Immature natural killer cell (primary cell): ENCODE data around the gene SIRPG. TPM values are rescaled to one million over a fixed set of nuclear protein-coding genes. Genes with fewer than 3 reads are reported as not detected.
"Not testable (repeated sequence)": the region's sequence is repeated elsewhere in the genome, so short reads cannot be mapped to it uniquely, and the experiment has no call there.

Experiments
- DNase-seq, 3 donors: peaks; one replicate each; pipeline ENCODE4 v3.0.0; 2022; ENCODE audit warnings: mixed read lengths in 1 of 3
- H3K27ac Mint-ChIP-seq, 6 donors: one replicate each; pipeline ENCODE4 v1.8.0; 2020; ENCODE audit warnings: mixed read lengths in 6 of 6, mild to moderate bottlenecking in 5 of 6, inconsistent platforms in 4 of 6, moderate library complexity in 3 of 6
- H3K27me3 Mint-ChIP-seq, 3 donors: one replicate each; pipeline ENCODE4 v1.8.0; 2020 to 2021; ENCODE audit warnings: low read depth in 3 of 3, mild to moderate bottlenecking in 3 of 3, mixed read lengths in 3 of 3, moderate library complexity in 3 of 3, inconsistent platforms in 1 of 3
- H3K36me3 Mint-ChIP-seq, 3 donors: one replicate each; pipeline ENCODE4 v1.8.0; 2020; ENCODE audit warnings: mixed read lengths in 3 of 3, inconsistent platforms in 2 of 3, mild to moderate bottlenecking in 2 of 3
- H3K4me1 Mint-ChIP-seq, 2 donors: one replicate each; pipeline ENCODE4 v1.8.0; 2020; ENCODE audit warnings: inconsistent platforms in 2 of 2, mild to moderate bottlenecking in 2 of 2, mixed read lengths in 2 of 2, moderate library complexity in 1 of 2
- H3K4me3 Mint-ChIP-seq, 5 donors: one replicate each; pipeline ENCODE4 v1.8.0; 2020; ENCODE audit warnings: mild to moderate bottlenecking in 5 of 5, mixed read lengths in 5 of 5, inconsistent platforms in 3 of 5, moderate library complexity in 3 of 5
- H3K9me3 Mint-ChIP-seq, 6 donors: one replicate each; pipeline ENCODE4 v1.8.0; 2020; ENCODE audit warnings: mild to moderate bottlenecking in 6 of 6, mixed read lengths in 6 of 6, inconsistent platforms in 4 of 6, moderate library complexity in 3 of 6
- polyA plus RNA-seq, 3 donors: library from polyadenylated mRNA; unstranded; fragments of 300-500 nt; fragmentation: Illumina TruSeq; gene quantifications; one replicate each; pipeline ENCODE4 v1.2.3, GENCODE V29; 2021

The SIRPG gene
- polyA plus RNA-seq, 3 donors from 2014 or later: 5.5 to 14.7 (median 6.3) TPM

DNA sequence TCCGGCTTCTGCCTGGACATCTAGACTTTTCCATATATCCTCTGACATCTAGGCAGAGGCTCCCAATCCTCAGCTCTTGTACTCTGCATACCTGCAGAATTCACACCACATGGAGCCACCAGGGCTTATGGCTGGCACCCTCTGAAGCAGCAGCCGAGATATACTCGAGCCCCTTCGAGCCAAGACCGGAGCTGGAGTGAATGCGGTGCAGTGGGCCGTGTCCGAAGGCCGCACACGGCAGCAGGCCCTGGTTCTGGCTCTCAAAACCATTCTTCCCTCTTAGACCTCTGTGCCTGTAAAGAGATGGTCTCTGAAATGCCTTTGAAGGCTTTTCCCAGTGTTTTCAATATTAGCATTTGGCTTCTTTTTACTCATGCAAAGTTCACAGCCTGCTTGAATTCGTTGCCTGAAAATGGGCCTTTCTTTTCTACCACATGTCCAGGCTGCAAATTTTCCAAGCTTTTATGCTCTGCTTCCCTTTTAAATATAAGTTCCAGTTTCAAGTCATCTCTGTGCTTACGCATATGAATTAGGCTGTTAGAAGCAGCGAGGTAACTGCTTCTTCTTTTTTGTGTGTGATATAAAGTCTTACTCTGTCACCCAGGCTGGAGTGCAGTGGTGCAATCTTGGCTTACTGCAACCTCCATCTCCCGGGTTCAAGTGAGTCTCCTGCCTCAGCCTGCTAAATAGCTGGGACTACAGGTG lies 33.9 kb downstream of the SIRPG start:
- H3K4me1 Mint-ChIP-seq: peaks cover 18 to 33% of the 10 kb centered on the region in 2 donors
- H3K4me3 Mint-ChIP-seq: no peak overlapping the region
- no peak for DNase-seq
- H3K27me3 Mint-ChIP-seq: peaks cover 2 to 7% (median 6%) of the 10 kb centered on the region in 3 donors
- H3K36me3 Mint-ChIP-seq: no peaks in the 10 kb centered on the region
- peaks cover 0 to 2% (median 0%) of the 10 kb centered on the region in 6 donors for H3K9me3 Mint-ChIP-seq
- H3K27ac Mint-ChIP-seq: no peak overlapping the region

DNA sequence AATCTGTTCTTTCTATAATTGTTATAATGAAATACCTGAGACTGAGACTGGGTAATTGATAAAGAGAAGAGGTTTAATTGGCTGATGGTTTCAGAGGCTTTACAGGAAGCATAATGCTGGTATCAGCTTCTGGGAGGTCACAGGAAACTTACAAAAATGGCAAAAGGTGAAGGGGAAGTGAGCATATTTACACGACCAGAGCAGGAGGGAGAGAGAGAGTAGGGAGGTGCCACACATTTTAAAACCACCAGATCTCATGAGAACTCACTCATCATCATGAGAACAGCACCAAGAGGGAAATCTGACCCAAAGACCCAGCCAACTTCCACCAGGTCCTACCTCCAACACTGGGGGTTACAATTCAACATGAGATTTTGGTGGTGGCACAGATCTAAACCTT lies 35.1 kb downstream of the SIRPG start:
- H3K27me3 Mint-ChIP-seq: peaks cover 2 to 7% (median 6%) of the 10 kb centered on the region in 3 donors
- no peak overlapping the region for H3K4me3 Mint-ChIP-seq
- peak overlapping the region in 3 of 6 donors; percentile 0 to 29 (median 3) for H3K27ac Mint-ChIP-seq
- H3K4me1 Mint-ChIP-seq: peaks cover 18 to 33% of the 10 kb centered on the region in 2 donors
- no peak for DNase-seq
- H3K9me3 Mint-ChIP-seq: no peaks in the 10 kb centered on the region
- no peaks in the 10 kb centered on the region for H3K36me3 Mint-ChIP-seq

DNA sequence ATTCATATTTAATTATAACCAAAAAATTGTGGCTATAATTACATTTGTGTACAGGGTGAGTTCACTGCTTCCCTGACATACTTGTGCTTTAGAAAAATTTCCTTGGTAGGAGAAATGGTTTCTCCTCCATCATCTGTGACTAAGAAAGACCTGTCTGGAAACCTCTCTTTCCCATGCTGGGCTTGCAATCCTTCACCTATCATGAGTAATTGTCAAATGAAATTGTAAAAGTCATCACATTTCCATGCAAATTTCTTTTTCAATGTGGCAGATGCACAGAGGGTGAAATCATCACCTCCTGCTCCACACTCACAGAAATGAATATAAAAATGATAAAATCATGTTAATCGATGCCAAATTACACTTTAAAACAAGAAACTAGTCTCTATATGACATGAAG lies 36.3 kb downstream of the SIRPG start:
- Mint-ChIP-seq H3K36me3 (no peaks in the 10 kb centered on the region), H3K9me3 (no peaks in the 10 kb centered on the region), H3K4me3 (no peak overlapping the region), H3K27me3 (peaks cover 2 to 6% (median 5%) of the 10 kb centered on the region in 3 donors), H3K27ac (no peak overlapping the region), H3K4me1 (peaks cover 18 to 33% of the 10 kb centered on the region in 2 donors)
- no peak for DNase-seq

DNA sequence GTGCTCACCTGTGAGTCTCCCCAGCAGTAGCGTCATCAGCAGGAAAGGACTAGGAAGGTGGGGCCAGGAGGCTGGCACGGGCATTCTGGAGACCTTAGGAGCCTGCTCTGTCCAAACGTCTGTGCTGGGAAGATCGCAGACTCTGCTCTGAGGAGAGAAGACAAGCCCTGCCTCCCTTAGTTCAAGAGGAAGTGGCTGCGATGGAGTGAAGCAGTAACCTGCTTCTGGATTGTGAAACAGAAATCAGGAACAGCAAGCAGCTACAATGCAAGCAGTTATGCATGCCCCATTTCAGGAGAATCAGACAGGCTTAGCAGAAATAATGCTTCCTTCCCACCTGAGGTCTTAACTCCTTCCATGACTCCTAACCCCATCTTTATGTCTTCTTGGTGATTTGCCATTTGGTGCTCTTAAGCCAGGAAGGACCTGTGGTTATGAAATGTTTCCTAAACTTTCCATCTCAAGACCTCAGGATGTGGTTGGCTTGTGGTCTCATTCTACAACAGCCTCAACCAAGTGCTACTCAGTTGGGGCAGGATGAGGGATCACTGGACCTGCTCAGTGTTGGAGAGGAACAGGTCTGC lies 37.6 kb downstream of the SIRPG start, which contains the start of gene SIRPB1:
SIRPB1 (minus strand) TSS at position 149 of the 584 bp plus-strand sequence; CDS start at position 84, 65 bp downstream.
- H3K4me1 Mint-ChIP-seq: peaks cover 18 to 33% of the 10 kb centered on the region in 2 donors
- no peaks in the 10 kb centered on the region for H3K9me3 Mint-ChIP-seq
- H3K4me3 Mint-ChIP-seq: no peak within 1 kb of the TSS
- no peaks in the 10 kb centered on the region for H3K36me3 Mint-ChIP-seq
- DNase-seq: peak in 1 of 3 donors; percentile 6
- H3K27me3 Mint-ChIP-seq: peaks cover 2 to 4% (median 2%) of the 10 kb centered on the region in 3 donors
- peak within 1 kb of the TSS in 1 of 6 donors; percentile 44 for H3K27ac Mint-ChIP-seq

DNA sequence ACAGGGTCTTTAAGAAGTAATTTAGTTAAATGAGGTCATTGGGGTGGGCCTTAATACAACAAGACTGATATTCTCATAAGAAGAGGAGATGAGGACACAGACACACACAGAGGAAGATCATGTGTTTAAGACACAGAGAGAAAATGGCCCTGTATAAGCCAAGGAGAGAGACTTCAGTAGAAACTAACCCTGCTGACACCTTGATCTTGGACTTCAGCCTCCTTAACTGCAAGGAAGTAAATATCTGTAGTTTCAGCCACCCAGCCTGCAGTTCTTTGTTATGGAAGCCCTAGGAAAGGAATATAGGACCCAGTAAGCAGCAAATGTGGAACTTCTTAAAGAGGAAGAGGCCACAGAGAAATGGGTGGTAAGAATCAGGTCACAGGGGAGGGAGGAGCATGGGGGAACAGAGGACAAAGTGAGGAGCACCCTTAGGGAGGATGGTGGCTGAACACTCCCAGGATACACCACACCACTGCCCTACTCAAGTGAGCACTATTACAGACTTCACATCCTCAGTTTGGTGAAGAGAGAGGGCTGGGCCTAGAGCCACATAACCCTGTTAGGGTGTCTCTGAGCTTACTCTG lies 38.5 kb downstream of the SIRPG start:
- peaks cover 0 to 3% (median 0%) of the 10 kb centered on the region in 3 donors for H3K36me3 Mint-ChIP-seq

DNA sequence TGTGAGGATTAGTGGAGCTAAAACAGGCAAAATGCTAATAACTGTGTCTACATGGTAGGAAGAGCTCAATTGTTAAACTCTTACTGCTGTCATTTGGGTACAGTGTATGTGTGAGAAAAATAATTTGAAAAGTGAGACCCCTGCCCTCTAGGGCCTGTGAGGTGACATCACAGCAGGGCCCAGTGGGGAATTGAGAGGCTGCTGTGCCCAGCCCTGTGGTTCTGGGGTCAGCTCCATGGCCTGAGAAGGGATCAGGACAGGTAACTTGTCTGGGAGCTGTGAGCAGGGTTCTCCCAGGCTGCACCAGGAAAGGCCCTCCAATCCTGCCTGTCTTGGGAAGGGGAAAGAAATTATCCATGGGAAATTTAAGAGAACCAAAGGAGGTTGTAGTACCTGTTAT lies 39.1 kb downstream of the SIRPG start:
- H3K4me3 Mint-ChIP-seq: no peak overlapping the region
- H3K36me3 Mint-ChIP-seq: peaks cover 0 to 3% (median 0%) of the 10 kb centered on the region in 3 donors
- H3K27ac Mint-ChIP-seq: no peak overlapping the region
- DNase-seq: no peak
- H3K27me3 Mint-ChIP-seq: peaks cover 0 to 2% (median 2%) of the 10 kb centered on the region in 3 donors
- peaks cover 0 to 3% (median 0%) of the 10 kb centered on the region in 6 donors for H3K9me3 Mint-ChIP-seq
- H3K4me1 Mint-ChIP-seq: peaks cover 18 to 33% of the 10 kb centered on the region in 2 donors

More for the DNA sequence above, 38.5 kb downstream of the SIRPG start:
- no peaks in the 10 kb centered on the region for H3K9me3 Mint-ChIP-seq
- DNase-seq: no peak
- peaks cover 0 to 2% (median 2%) of the 10 kb centered on the region in 3 donors for H3K27me3 Mint-ChIP-seq
- H3K27ac Mint-ChIP-seq: no peak overlapping the region
- H3K4me1 Mint-ChIP-seq: peaks cover 18 to 33% of the 10 kb centered on the region in 2 donors
- no peak overlapping the region for H3K4me3 Mint-ChIP-seq

DNA sequence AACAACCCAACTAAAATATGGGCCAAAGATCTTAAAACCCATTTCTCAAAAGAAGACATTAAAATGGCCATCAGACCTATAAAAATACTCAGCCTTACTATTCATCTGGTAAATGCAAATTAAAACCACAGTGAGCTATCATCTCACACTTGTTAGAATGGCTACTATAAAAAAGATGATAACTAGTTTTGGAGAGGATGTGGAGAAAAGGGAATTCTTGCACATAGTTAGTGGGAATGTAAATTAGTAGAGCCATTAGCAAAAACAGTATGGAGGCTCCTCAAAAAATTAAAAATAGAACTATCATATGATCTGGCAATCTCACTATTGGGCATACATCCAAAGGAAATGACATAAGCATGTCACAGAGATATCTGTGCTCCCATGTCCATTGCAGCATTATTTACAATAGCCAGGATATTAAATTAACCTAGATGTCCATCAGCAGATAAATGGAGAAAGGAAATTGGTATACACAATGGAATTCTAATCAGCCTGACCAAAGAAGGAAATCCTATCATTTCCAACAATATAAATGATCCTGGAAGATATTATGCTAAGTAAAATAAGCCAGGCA lies 40.6 kb downstream of the SIRPG start:
- H3K36me3 Mint-ChIP-seq: peaks cover 0 to 3% (median 0%) of the 10 kb centered on the region in 3 donors
- H3K4me1 Mint-ChIP-seq: peaks cover 10 to 19% of the 10 kb centered on the region in 2 donors
- peaks cover 0 to 2% (median 0%) of the 10 kb centered on the region in 3 donors for H3K27me3 Mint-ChIP-seq
- H3K27ac Mint-ChIP-seq: no peak overlapping the region
- peaks cover 0 to 5% (median 0%) of the 10 kb centered on the region in 6 donors for H3K9me3 Mint-ChIP-seq
- DNase-seq: no peak
- no peak overlapping the region for H3K4me3 Mint-ChIP-seq

DNA sequence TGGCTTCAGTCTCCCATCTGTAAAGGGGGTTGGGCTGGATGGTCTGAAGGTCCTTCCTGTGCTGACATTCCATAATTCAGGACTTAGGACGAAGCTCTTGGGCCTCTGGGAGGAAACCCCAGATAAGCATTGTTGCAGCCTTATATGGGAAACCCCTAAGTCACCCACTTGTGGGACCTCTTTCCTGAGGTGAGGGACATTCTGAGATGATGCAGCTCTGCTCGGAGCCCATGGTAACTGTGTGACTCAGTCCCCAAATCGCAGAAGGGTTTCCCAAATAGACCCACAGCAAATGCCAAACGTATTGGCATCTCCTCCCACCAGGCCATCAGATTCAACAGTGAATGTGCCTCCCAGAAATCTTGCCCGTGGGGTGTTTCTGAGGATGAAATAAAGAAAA lies 47.2 kb downstream of the SIRPG start:
- H3K27me3 Mint-ChIP-seq, H3K4me3 Mint-ChIP-seq, H3K9me3 Mint-ChIP-seq, H3K27ac Mint-ChIP-seq, DNase-seq, H3K36me3 Mint-ChIP-seq, H3K4me1 Mint-ChIP-seq: not testable (repeated sequence)

DNA sequence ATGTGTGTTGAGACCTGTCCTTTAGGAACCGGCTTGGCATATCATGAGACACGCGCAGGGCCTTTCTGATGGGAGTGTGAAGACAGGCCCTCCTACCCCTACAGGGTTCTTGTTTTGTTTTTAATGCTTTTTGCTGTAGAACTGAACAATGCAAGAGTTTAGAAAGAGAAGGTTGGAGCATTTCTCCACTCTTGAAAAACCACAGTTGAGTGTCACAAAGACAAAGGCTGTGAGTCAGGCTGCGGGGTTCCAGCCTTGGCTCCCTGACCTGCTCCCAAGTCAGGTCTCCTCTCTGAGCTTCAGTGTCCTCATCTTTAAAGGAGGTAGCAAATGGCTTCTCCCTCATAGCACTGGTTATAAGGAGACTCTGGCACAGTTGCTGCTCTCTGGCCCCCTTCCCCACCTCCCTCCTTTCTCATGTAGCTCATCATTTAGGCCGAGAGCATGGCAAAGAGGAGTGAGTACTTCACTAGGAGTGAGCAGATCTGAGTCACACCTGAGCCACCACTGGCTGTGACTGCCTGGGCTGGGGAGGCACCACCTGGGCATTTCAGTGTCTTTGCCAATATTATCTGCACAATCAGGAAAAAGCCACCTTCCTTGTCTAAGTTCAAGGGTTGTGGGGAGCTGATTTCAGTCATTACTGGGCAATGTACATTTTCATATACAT lies 48.8 kb downstream of the SIRPG start:
- H3K4me3 Mint-ChIP-seq, H3K36me3 Mint-ChIP-seq, H3K4me1 Mint-ChIP-seq, H3K27me3 Mint-ChIP-seq, H3K27ac Mint-ChIP-seq, DNase-seq, H3K9me3 Mint-ChIP-seq: not testable (repeated sequence)

DNA sequence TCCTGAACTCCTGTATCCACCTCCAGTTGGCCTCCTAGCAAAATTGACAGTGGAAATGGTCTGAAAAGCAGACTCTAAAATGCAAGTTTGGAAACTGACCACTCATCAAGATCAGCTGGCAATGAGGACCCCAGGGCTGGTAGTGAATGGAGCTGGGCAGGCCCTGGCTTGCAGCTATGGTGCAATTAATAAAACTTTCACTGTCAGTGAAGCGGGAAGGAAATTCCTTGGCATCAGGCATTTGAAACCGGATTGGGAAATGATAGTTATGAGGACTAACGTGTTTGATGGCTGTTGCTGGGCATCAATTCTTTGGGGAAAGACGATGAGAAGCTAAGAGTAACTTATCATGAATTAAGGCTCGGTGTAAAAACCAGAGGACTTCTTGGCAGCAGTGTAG lies 56.8 kb downstream of the SIRPG start:
- Mint-ChIP-seq H3K27ac (no peak overlapping the region), H3K27me3 (peaks cover 0 to 2% (median 0%) of the 10 kb centered on the region in 3 donors), H3K36me3 (no peaks in the 10 kb centered on the region), H3K4me3 (no peak overlapping the region), H3K4me1 (no peaks in the 10 kb centered on the region), H3K9me3 (no peaks in the 10 kb centered on the region)
- no peak for DNase-seq

DNA sequence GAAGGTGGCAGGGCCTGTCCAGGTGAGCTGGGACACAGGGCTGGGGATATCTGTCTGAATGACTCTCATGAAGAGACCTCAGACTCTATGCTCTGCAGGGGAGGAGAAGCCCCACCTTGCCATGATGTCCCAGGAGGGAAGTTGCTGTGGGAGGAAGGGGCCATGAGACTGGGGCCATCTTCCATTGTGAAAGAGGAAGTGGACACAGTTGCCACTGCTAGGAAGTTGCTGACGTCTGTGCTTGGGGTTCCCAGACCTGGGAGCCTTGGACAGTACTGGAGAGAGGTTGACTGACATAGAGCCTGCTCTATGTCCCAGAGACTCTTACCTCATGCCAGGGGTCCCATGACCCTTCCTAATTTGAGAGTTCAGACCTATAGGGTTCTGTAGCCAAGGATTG lies 62.2 kb downstream of the SIRPG start:
- no peaks in the 10 kb centered on the region for H3K4me1 Mint-ChIP-seq

DNA sequence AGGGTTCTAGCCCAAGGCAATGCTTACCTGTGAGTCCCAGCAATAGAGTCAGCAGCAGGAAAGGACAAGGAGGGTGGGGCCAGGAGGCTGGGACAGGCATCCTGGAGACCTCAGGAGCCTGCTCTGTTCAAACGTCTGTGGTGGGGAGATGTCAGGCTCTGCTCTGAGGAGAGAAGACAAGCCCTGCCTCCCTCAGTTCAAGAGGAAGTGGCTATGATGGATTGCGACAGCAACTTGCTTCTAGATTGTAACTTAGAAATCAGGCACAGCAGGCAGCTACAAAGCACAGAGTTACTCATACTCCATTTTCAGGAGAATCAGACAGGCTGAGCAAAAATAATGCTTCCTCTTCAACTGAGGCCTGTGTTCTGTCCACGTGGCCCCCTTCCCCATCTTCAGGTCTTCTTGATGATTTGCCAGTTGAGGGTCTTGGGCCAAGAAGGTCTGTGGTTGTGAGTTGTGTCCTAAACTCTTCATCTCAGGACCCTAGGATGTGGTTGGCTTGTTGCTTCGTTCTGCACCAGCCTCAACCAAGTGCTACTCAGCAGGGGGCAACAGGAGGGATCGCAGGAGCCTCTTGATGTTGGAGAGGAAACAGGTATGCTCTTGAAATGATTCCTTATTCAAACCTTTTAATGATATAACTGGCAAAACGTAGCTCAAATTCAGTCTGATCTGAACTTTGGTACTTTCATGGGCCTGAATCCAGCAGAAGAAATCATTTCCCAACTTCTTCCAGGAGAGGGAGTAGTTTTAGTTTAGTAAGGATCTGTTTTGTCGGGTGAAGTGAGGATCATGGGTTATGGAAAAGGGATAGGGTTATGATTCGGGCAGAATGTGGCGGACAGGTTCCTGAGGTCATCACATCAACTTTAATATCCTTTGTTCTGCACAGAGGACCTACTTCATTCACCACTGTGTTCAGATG lies 68.8 kb downstream of the SIRPG start:
- Mint-ChIP-seq H3K4me3 (no peak overlapping the region), H3K9me3 (no peaks in the 10 kb centered on the region), H3K36me3 (no peaks in the 10 kb centered on the region), H3K27ac (peak overlapping the region in 2 of 6 donors; percentile 19 to 55), H3K4me1 (no peaks in the 10 kb centered on the region), H3K27me3 (no peaks in the 10 kb centered on the region)
- DNase-seq: no peak

More for the DNA sequence above, 62.2 kb downstream of the SIRPG start:
- no peak for DNase-seq
- H3K4me3 Mint-ChIP-seq: no peak overlapping the region
- H3K36me3 Mint-ChIP-seq: no peaks in the 10 kb centered on the region
- no peak overlapping the region for H3K27ac Mint-ChIP-seq
- H3K27me3 Mint-ChIP-seq: peaks cover 0 to 5% (median 0%) of the 10 kb centered on the region in 3 donors
- no peaks in the 10 kb centered on the region for H3K9me3 Mint-ChIP-seq
